WTC11 (cell line): ENCODE measurements around the gene PCDHAC2. TPM values are rescaled to one million over a fixed set of nuclear protein-coding genes. Genes with fewer than 3 reads are reported as not detected.

ENCODE experiments used
- ATAC-seq: fragments of 200-7000 bp; cut with Tn5 transposase; 2 replicates; pipeline ENCODE4 v1.10.0; 2021; ENCODE audit warnings: mild to moderate bottlenecking, moderate library complexity
- CTCF ChIA-PET: fragments of 300-600 bp; sonication (Branson Sonifier 250); formaldehyde crosslinking; loops from one replicate; lab custom pipeline; 2021; ENCODE audit warnings: antibody characterized with exemption; lab: Charles Lee
- POLR2A ChIA-PET: fragments of 350-600 bp; sonication (Branson Sonifier 250); formaldehyde crosslinking; loops from one replicate; lab custom pipeline; 2021; ENCODE audit warnings: antibody characterized with exemption; lab: Charles Lee
- DNase-seq: peaks from one replicate; pipeline ENCODE4 v3.0.0; 2021; ENCODE audit warnings: low spot score
- H3K27ac Mint-ChIP-seq: 2 replicates; pipeline ENCODE4 v1.8.0; 2021; ENCODE audit warnings: mixed read lengths
- H3K27me3 Mint-ChIP-seq: 2 replicates; pipeline ENCODE4 v1.8.0; 2021; ENCODE audit warnings: low read depth, mild to moderate bottlenecking, moderate library complexity, mixed read lengths
- H3K36me3 Mint-ChIP-seq: 2 replicates; pipeline ENCODE4 v1.8.0; 2021; ENCODE audit warnings: mixed read lengths
- H3K4me1 Mint-ChIP-seq: 2 replicates; pipeline ENCODE4 v1.8.0; 2022; ENCODE audit warnings: mixed read lengths
- H3K4me3 Mint-ChIP-seq: 2 replicates; pipeline ENCODE4 v1.8.0; 2021; ENCODE audit warnings: mild to moderate bottlenecking, moderate library complexity, mixed read lengths
- H3K9me3 Mint-ChIP-seq: 2 replicates; pipeline ENCODE4 v1.8.0; 2021; ENCODE audit warnings: mixed read lengths
- EMX1 ChIP-seq: fragments of 250-450 bp; sonication (Bioruptor Pico); IDR thresholded peaks from 2 replicates; pipeline ENCODE4 v1.8.0; 2021; ENCODE audit warnings: mild to moderate bottlenecking
- ESRRA ChIP-seq: sonication (generic); formaldehyde crosslinking; IDR thresholded peaks from 2 replicates; pipeline ENCODE4 v1.8.1; 2022; ENCODE audit warnings: mild to moderate bottlenecking, missing genetic modification reagents, borderline replicate concordance
- FOXK1 ChIP-seq: sonication (generic); formaldehyde crosslinking; IDR thresholded peaks from 2 replicates; pipeline ENCODE4 v1.8.0; 2022; ENCODE audit warnings: mild to moderate bottlenecking, moderate library complexity, missing genetic modification reagents
- JAZF1 ChIP-seq: fragments of 250-450 bp; sonication (Bioruptor Pico); IDR thresholded peaks from 2 replicates; pipeline ENCODE4 v1.9.0; 2021; ENCODE audit warnings: moderate library complexity, mild to moderate bottlenecking, inconsistent platforms
- NFE2L1 ChIP-seq: sonication (generic); formaldehyde crosslinking; IDR thresholded peaks from 2 replicates; pipeline ENCODE4 v1.8.1; 2023; ENCODE audit warnings: missing genetic modification reagents
- NR1H2 ChIP-seq: sonication (generic); formaldehyde crosslinking; IDR thresholded peaks from 2 replicates; pipeline ENCODE4 v1.9.0; 2021; ENCODE audit warnings: mild to moderate bottlenecking, moderate library complexity, missing genetic modification reagents
- OVOL2 ChIP-seq: fragments of 250-450 bp; sonication (Bioruptor Pico); IDR thresholded peaks from 2 replicates; pipeline ENCODE4 v1.9.0; 2021; ENCODE audit warnings: mild to moderate bottlenecking, borderline replicate concordance
- RELA ChIP-seq: sonication (generic); formaldehyde crosslinking; IDR thresholded peaks from 2 replicates; pipeline ENCODE4 v1.8.1; 2022; ENCODE audit warnings: missing genetic modification reagents, mild to moderate bottlenecking, borderline replicate concordance
- SP1 ChIP-seq: sonication (generic); formaldehyde crosslinking; conservative IDR thresholded peaks from 2 replicates; pipeline ENCODE4 v1.8.1; 2022; ENCODE audit warnings: missing genetic modification reagents
- TEAD1 ChIP-seq: sonication (generic); formaldehyde crosslinking; IDR thresholded peaks from 2 replicates; pipeline ENCODE4 v1.8.0; 2022; ENCODE audit warnings: mild to moderate bottlenecking, missing genetic modification reagents
- ZNF121 ChIP-seq: sonication (generic); formaldehyde crosslinking; IDR thresholded peaks from 2 replicates; pipeline ENCODE4 v1.8.0; 2023; ENCODE audit warnings: missing genetic modification reagents
- ZNF396 ChIP-seq: fragments of 250-450 bp; sonication (Bioruptor Pico); IDR thresholded peaks from 2 replicates; pipeline ENCODE4 v1.8.0; 2021; ENCODE audit warnings: mild to moderate bottlenecking, moderate library complexity, borderline replicate concordance
- total RNA-seq: library from RNA; stranded (reverse); gene quantifications from 3 replicates; pipeline ENCODE4 v1.2.3, GENCODE V29; 2021
- TF ChIP-seq, protein P1 (sequence below): sonication (generic); formaldehyde crosslinking; IDR thresholded peaks from 2 replicates; pipeline ENCODE4 v1.8.1; 2022; ENCODE audit warnings: mild to moderate bottlenecking, missing genetic modification reagents, moderate library complexity, borderline replicate concordance
- TF ChIP-seq, protein P2 (sequence below): sonication (generic); formaldehyde crosslinking; IDR thresholded peaks from 2 replicates; pipeline ENCODE4 v1.8.1; 2022; ENCODE audit warnings: missing genetic modification reagents, borderline replicate concordance
- TF ChIP-seq, protein P3 (sequence below): sonication (generic); formaldehyde crosslinking; IDR thresholded peaks from 2 replicates; pipeline ENCODE4 v1.8.1; 2022; ENCODE audit warnings: low read depth, mild to moderate bottlenecking, moderate library complexity, missing genetic modification reagents, borderline replicate concordance
- TF ChIP-seq, protein P4 (sequence below): sonication (generic); formaldehyde crosslinking; IDR thresholded peaks from 2 replicates; pipeline ENCODE4 v1.8.1; 2023; ENCODE audit warnings: mild to moderate bottlenecking, missing genetic modification reagents, moderate library complexity
- TF ChIP-seq, protein P5 (sequence below): sonication (generic); formaldehyde crosslinking; conservative IDR thresholded peaks from 2 replicates; pipeline ENCODE4 v1.8.1; 2023; ENCODE audit warnings: mild to moderate bottlenecking, low read depth, missing genetic modification reagents, moderate library complexity
- TF ChIP-seq, protein P6 (sequence below): fragments of 250-450 bp; sonication (Bioruptor Pico); IDR thresholded peaks from 2 replicates; pipeline ENCODE4 v1.9.0; 2021; ENCODE audit warnings: moderate library complexity, mild to moderate bottlenecking, inconsistent platforms, borderline replicate concordance
- TF ChIP-seq, protein P7 (sequence below): sonication (generic); formaldehyde crosslinking; IDR thresholded peaks from 2 replicates; pipeline ENCODE4 v1.8.1; 2022; ENCODE audit warnings: mild to moderate bottlenecking, moderate library complexity, missing genetic modification reagents

The PCDHAC2 gene
- total RNA-seq, 1 experiment from 2014 or later = 11.3 TPM

DNA sequence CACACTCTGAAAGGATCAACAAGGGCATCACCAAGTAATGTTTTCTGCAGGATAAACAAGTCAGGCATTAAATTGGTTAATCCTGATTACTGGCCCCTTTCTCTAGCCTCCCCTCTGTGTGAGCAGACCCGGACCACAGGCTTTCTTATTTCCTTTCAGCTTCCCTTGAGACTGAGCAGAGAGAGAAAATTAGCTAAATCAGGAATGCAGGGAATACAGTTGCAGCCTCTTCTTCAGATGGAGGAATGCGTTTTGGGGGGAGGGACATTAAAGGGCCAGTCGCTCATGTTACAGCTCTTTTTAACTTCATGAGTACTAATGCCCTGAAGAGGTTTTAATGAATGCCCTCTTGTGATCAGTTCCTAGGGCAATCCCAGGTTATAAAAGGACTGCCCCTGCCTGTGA is 19.8 kb downstream of the PCDHAC2 start:
- DNase-seq = no peak
- H3K27ac Mint-ChIP-seq = peak overlapping the region; percentile 98
- POLR2A ChIA-PET = interaction anchor here (0.7 to 1.7 kb wide), 6 partner anchors 14 to 60 kb away, joined by 4 to 13 read pairs (median 5); partner anchors contain the start of genes PCDHAC1 and PCDHAC2
- TF ChIP-seq, protein P1, sequence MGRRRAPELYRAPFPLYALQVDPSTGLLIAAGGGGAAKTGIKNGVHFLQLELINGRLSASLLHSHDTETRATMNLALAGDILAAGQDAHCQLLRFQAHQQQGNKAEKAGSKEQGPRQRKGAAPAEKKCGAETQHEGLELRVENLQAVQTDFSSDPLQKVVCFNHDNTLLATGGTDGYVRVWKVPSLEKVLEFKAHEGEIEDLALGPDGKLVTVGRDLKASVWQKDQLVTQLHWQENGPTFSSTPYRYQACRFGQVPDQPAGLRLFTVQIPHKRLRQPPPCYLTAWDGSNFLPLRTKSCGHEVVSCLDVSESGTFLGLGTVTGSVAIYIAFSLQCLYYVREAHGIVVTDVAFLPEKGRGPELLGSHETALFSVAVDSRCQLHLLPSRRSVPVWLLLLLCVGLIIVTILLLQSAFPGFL = no peak
- TF ChIP-seq ZNF121 (CRISPR knock-in tag) (no peak), OVOL2 (no peak), EMX1 (no peak)
- TF ChIP-seq, protein P2, sequence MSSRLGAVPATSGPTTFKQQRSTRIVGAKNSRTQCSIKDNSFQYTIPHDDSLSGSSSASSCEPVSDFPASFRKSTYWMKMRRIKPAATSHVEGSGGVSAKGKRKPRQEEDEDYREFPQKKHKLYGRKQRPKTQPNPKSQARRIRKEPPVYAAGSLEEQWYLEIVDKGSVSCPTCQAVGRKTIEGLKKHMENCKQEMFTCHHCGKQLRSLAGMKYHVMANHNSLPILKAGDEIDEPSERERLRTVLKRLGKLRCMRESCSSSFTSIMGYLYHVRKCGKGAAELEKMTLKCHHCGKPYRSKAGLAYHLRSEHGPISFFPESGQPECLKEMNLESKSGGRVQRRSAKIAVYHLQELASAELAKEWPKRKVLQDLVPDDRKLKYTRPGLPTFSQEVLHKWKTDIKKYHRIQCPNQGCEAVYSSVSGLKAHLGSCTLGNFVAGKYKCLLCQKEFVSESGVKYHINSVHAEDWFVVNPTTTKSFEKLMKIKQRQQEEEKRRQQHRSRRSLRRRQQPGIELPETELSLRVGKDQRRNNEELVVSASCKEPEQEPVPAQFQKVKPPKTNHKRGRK = no peak
- TF ChIP-seq, protein P3, sequence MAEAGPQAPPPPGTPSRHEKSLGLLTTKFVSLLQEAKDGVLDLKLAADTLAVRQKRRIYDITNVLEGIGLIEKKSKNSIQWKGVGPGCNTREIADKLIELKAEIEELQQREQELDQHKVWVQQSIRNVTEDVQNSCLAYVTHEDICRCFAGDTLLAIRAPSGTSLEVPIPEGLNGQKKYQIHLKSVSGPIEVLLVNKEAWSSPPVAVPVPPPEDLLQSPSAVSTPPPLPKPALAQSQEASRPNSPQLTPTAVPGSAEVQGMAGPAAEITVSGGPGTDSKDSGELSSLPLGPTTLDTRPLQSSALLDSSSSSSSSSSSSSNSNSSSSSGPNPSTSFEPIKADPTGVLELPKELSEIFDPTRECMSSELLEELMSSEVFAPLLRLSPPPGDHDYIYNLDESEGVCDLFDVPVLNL (CRISPR knock-in tag) = no peak
- TF ChIP-seq, all 79 proteins: peak for 0
- no peaks in the 10 kb centered on the region for H3K9me3 Mint-ChIP-seq
- H3K27me3 Mint-ChIP-seq = no peaks in the 10 kb centered on the region
- peaks cover 56% of the 10 kb centered on the region for H3K4me1 Mint-ChIP-seq
- CTCF ChIA-PET = interaction anchor here (0.6 to 2.6 kb wide), 22 partner anchors 13 to 259 kb away, joined by 3 to 18 read pairs (median 4); partner anchors contain the start of genes PCDHA10, PCDHA12, PCDHA13 and PCDHA6
- H3K36me3 Mint-ChIP-seq = peaks cover 6% of the 10 kb centered on the region
- peak overlapping the region; percentile 31 for H3K4me3 Mint-ChIP-seq
- ATAC-seq = peak; percentile 89

DNA sequence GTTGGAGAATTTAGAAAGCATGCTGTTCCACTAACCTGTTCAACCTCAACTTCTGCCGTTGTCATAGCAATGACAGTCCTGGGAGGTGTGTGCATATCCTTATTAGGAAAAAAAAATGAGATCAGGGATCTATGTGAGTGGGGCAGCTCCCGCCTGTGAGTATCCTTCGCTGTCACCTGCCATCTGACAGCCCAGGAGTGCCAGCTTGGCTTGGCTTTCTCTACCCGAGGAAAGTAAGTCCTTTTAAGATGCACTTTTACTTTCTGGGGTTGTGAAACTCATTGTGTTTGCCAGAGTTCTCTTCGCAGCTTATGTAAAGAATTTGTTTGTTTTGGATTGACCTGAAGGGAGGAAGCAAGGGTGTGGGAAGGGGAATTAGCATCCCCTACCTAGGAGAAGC is 21.8 kb downstream of the PCDHAC2 start:
- Mint-ChIP-seq H3K4me1 (peaks cover 64% of the 10 kb centered on the region), H3K27me3 (no peaks in the 10 kb centered on the region), H3K9me3 (no peaks in the 10 kb centered on the region), H3K27ac (peak overlapping the region; percentile 57), H3K4me3 (no peak overlapping the region), H3K36me3 (0 out of 2 replicates have a peak, but pooled peaks cover 2% of the 10 kb centered on the region)
- ChIA-PET CTCF (interaction anchor here (1.0 to 2.1 kb wide), 5 partner anchors 11 to 132 kb away, joined by 3 to 7 read pairs (median 3); partner anchors contain the start of gene PCDHA10), POLR2A (interaction anchor here (1.4 kb wide), 1 partner anchor 14 kb away, joined by 4 read pairs; no protein-coding TSS in a partner anchor)
- TF ChIP-seq ZNF396 (CRISPR knock-in tag) = no peak
- TF ChIP-seq, protein P2 = no peak
- DNase-seq (no peak), ATAC-seq (peak; percentile 3; the same call in 1 of the 2 replicates)

DNA sequence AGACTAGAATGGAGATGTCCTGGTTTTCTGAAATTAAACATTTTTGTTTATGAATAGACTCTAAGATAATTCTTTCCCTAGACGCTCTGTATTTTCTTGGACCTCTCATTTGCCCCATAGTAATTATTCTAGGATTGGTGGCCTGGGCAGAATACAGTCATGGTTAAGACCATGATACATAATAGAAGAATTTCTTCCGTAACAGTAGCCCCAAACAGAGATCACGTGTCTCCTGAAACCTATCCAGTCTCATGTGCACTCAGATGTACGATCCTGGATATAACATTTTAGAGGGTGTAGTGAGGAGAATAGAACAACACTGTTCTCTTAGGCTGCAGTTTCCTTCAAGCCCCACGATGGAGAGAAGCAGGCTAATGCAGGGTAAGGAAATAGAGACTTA is 22.3 kb downstream of the PCDHAC2 start:
- no peaks in the 10 kb centered on the region for H3K36me3 Mint-ChIP-seq
- POLR2A ChIA-PET = no interaction called here
- H3K27me3 Mint-ChIP-seq = no peaks in the 10 kb centered on the region
- DNase-seq (no peak), ATAC-seq (no peak)
- CTCF ChIA-PET = interaction anchor here (1.0 to 2.1 kb wide), 5 partner anchors 11 to 132 kb away, joined by 3 to 7 read pairs (median 3); partner anchors contain the start of gene PCDHA10
- H3K4me3 Mint-ChIP-seq = no peak overlapping the region
- peak overlapping the region; percentile 57; the same call in 1 of the 2 replicates for H3K27ac Mint-ChIP-seq
- H3K4me1 Mint-ChIP-seq = peaks cover 64% of the 10 kb centered on the region
- no peaks in the 10 kb centered on the region for H3K9me3 Mint-ChIP-seq
- TF ChIP-seq SP1 (CRISPR knock-in tag) (no peak), NFE2L1 (CRISPR knock-in tag) (no peak), RELA (CRISPR knock-in tag) (no peak), NR1H2 (CRISPR knock-in tag) (no peak), ESRRA (CRISPR knock-in tag) (no peak), JAZF1 (CRISPR knock-in tag) (no peak), FOXK1 (CRISPR knock-in tag) (no peak), TEAD1 (CRISPR knock-in tag) (no peak)
- TF ChIP-seq, protein P4, sequence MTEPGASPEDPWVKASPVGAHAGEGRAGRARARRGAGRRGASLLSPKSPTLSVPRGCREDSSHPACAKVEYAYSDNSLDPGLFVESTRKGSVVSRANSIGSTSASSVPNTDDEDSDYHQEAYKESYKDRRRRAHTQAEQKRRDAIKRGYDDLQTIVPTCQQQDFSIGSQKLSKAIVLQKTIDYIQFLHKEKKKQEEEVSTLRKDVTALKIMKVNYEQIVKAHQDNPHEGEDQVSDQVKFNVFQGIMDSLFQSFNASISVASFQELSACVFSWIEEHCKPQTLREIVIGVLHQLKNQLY (CRISPR knock-in tag) = no peak
- TF ChIP-seq, protein P5, sequence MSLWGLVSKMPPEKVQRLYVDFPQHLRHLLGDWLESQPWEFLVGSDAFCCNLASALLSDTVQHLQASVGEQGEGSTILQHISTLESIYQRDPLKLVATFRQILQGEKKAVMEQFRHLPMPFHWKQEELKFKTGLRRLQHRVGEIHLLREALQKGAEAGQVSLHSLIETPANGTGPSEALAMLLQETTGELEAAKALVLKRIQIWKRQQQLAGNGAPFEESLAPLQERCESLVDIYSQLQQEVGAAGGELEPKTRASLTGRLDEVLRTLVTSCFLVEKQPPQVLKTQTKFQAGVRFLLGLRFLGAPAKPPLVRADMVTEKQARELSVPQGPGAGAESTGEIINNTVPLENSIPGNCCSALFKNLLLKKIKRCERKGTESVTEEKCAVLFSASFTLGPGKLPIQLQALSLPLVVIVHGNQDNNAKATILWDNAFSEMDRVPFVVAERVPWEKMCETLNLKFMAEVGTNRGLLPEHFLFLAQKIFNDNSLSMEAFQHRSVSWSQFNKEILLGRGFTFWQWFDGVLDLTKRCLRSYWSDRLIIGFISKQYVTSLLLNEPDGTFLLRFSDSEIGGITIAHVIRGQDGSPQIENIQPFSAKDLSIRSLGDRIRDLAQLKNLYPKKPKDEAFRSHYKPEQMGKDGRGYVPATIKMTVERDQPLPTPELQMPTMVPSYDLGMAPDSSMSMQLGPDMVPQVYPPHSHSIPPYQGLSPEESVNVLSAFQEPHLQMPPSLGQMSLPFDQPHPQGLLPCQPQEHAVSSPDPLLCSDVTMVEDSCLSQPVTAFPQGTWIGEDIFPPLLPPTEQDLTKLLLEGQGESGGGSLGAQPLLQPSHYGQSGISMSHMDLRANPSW = no peak
- TF ChIP-seq, protein P6, sequence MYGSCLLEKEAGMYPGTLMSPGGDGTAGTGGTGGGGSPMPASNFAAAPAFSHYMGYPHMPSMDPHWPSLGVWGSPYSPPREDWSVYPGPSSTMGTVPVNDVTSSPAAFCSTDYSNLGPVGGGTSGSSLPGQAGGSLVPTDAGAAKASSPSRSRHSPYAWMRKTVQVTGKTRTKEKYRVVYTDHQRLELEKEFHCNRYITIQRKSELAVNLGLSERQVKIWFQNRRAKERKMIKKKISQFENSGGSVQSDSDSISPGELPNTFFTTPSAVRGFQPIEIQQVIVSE = no peak
- TF ChIP-seq, protein P7, sequence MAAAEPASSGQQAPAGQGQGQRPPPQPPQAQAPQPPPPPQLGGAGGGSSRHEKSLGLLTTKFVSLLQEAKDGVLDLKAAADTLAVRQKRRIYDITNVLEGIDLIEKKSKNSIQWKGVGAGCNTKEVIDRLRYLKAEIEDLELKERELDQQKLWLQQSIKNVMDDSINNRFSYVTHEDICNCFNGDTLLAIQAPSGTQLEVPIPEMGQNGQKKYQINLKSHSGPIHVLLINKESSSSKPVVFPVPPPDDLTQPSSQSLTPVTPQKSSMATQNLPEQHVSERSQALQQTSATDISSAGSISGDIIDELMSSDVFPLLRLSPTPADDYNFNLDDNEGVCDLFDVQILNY (CRISPR knock-in tag) = no peak
- TF ChIP-seq, protein P3 (CRISPR knock-in tag) = no peak
